Sigmoid colon (tissue), 4 donors: ENCODE data around the gene CACNB3.

Experiments
- EP300 ChIP-seq, 4 donors: sonication (generic); formaldehyde crosslinking; IDR thresholded peaks; one replicate each; pipeline ENCODE4 v1.6.1; 2017; ENCODE audit warnings: antibody characterized with exemption in 4 of 4
- POLR2A ChIP-seq, 2 donors: fragments of 450-650 bp; IDR thresholded peaks; one replicate each; pipeline ENCODE4 v1.6.1; 2016; ENCODE audit warnings: antibody characterized with exemption in 2 of 2, mild to moderate bottlenecking in 2 of 2, moderate library complexity in 2 of 2
- POLR2AphosphoS5 ChIP-seq, 4 donors: sonication (generic); formaldehyde crosslinking; IDR thresholded peaks; one replicate each; pipeline ENCODE4 v1.6.1; 2017; ENCODE audit warnings: antibody characterized with exemption in 4 of 4
- TF ChIP-seq, protein P1 (sequence below), 4 experiments: fragments of 450-650 bp in 3 of 4; fragments of 200-600 bp in 1 of 4; IDR thresholded peaks; one replicate each; pipeline ENCODE4 v1.5.1; 2016 to 2019; ENCODE audit warnings: antibody characterized with exemption in 4 of 4, mild to moderate bottlenecking in 3 of 4, moderate library complexity in 2 of 4

DNA sequence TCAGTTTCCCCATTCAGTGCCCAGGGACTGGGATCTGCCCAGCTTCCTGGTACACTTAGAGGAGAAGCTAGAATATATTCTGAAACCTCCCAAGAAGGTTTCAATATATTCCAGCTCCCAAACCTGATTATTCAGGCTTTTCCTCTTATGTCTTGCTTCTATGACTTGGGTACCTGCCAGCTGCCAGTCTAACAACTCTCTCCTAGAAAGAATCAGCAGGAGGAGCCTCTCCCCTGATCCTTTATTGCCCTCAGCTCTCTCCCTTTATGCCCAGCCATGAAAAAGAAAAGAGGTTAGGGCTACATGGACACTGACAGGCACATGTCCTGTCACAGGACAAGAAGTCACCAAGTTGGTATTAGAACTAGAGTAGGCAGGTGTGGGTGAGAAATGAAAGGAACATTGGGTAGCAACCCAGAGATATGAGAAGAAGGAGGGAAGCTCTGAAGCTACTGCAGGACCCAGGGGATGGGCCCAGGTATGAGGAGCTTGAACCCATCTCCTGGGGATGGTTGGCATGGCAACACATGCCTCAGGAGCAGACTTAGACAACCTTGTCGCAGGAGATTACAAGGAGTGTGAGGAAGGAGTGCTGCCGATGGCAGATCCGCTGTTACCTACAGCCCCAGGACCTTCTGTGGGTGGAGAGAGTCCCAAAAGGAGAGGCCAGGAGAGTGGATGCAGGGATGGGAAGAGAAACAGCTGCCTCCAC is 2.0 kb upstream of the CACNB3 start:
- TF ChIP-seq POLR2AphosphoS5 (IDR thresholded peaks at IDR 0.05): no peak
- TF ChIP-seq, protein P1, sequence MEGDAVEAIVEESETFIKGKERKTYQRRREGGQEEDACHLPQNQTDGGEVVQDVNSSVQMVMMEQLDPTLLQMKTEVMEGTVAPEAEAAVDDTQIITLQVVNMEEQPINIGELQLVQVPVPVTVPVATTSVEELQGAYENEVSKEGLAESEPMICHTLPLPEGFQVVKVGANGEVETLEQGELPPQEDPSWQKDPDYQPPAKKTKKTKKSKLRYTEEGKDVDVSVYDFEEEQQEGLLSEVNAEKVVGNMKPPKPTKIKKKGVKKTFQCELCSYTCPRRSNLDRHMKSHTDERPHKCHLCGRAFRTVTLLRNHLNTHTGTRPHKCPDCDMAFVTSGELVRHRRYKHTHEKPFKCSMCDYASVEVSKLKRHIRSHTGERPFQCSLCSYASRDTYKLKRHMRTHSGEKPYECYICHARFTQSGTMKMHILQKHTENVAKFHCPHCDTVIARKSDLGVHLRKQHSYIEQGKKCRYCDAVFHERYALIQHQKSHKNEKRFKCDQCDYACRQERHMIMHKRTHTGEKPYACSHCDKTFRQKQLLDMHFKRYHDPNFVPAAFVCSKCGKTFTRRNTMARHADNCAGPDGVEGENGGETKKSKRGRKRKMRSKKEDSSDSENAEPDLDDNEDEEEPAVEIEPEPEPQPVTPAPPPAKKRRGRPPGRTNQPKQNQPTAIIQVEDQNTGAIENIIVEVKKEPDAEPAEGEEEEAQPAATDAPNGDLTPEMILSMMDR (IDR thresholded peaks at IDR 0.05): no peak
- no peak for TF ChIP-seq EP300 (IDR thresholded peaks at IDR 0.05)
- TF ChIP-seq POLR2A (IDR thresholded peaks at IDR 0.05): no peak
